IPS DF 4.7 (cell line): ENCODE results near the gene IFT122.
"Not testable (repeated sequence)": the region's sequence is repeated elsewhere in the genome, so short reads cannot be mapped to it uniquely, and the experiment has no call there.

Source experiments
- DNase-seq: peaks from one replicate; pipeline ENCODE4 v3.0.0-alpha.2; 2013; ENCODE audit warnings: low spot score; ENCODE audit errors: extremely low read depth

The IFT122 gene

DNA sequence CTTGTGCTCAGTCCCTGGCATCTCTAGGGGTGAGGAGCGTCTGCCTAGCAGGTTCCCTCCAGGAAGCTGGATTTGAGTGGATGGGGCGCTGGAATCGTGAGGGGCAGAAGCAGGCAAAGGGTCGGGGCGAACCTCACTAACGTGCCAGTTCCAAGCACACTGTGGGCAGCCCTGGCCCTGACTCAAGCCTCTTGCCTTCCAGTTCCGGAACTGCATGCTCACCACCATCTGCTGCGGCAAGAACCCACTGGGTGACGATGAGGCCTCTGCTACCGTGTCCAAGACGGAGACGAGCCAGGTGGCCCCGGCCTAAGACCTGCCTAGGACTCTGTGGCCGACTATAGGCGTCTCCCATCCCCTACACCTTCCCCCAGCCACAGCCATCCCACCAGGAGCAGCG lies 93.4 kb downstream of the IFT122 start:
- DNase-seq: no peak

DNA sequence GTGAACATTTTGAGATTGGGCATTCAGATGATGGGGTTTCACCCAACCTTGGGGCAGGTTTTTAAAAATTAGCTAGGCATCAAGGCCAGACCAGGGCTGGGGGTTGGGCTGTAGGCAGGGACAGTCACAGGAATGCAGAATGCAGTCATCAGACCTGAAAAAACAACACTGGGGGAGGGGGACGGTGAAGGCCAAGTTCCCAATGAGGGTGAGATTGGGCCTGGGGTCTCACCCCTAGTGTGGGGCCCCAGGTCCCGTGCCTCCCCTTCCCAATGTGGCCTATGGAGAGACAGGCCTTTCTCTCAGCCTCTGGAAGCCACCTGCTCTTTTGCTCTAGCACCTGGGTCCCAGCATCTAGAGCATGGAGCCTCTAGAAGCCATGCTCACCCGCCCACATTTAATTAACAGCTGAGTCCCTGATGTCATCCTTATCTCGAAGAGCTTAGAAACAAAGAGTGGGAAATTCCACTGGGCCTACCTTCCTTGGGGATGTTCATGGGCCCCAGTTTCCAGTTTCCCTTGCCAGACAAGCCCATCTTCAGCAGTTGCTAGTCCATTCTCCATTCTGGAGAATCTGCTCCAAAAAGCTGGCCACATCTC lies 94.5 kb downstream of the IFT122 start:
- DNase-seq: no peak

DNA sequence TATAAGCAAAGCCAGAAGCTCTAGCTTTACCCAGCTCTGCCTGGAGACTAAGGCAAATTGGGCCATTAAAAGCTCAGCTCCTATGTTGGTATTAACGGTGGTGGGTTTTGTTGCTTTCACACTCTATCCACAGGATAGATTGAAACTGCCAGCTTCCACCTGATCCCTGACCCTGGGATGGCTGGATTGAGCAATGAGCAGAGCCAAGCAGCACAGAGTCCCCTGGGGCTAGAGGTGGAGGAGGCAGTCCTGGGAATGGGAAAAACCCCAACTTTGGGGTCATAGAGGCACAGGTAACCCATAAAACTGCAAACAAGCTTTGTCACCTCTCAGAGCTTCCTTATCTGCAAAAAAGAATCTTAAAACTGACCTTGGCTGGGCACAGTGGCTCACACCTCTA lies 95.1 kb downstream of the IFT122 start:
- no peak for DNase-seq

DNA sequence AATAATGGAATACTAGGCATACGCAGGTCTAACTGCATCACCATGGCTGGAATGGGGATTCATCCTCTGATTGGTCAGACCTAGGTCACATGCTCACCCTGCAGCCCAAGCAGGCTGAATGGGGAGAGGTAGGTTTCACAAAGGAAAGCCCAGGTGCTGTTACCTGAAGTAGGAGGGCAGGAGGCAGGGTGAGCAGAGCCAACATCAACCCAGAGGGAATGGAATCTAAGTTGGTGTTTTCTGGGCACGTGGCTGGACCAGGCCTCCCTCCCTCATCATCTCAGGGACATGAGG lies 96.3 kb downstream of the IFT122 start:
- DNase-seq: no peak

DNA sequence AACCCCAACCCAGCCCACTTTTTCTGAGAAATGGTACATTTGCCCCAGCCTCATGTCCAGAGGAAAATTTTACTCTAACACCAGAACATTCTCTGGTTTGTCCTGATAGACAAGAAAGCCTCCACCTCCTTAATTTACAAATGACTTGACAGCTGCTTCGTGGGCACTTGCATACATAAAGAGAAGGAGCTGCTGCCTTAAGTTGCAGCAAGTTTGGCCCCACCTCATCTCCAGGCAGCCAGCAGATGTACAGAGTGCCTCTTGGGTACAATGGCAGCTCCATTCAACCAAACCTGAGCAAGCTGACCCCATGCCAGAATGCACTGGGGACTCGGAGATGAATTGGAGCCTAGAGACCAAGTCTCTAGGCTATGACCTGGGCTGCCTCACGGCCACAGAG lies 96.8 kb downstream of the IFT122 start:
- DNase-seq: no peak

DNA sequence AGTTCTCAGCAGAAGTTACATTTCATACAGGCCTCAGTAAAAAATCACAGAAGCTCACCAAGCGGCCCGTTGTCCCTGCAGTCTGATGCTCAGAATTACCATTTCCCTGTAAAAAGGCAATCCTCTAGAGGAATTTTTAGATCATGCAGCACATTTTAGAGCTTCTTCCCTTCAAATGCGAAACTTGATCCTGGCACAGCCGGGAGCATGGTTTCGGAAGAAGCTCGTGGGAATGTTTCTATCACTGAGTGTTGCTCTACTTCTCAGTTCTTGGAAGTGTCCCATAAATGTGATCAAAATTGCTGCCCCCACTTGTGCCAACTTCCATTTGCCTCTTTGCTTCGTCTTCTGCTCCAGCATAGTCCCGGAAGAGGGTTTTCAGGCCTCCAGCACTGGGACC lies 99.2 kb downstream of the IFT122 start:
- DNase-seq: no peak

DNA sequence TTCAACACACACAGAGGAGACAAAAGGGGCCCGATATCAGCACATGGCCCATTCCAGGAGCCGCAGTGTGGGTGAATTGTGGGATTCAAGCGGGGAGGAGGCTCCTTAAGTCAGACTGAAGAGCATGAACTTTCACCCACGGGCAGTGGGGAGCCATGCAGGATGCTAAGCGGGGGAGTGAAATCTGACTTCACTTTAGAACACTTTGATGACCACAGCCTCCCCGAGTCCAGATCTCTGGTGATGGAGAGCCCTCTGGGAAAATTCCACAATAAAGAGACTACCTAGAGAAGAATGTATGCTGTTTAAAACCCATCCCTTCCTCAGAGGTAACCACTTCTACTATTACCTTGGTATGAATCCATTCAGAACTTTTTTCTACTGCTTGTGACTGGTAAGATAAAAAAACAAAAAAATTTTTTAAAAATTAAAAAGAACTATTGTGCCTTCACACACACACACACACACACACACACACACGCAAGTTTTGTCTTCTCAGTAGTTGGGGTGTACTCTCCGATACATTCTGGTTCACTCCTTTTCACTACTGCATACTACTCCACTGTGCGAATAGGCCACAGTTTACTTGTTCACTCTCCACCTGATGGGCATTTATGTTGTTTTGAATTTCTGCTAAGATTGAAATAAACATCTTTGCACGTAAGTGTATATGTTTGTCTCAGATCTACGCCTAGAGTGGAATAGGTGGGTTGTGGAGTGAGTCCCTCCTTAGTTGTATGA lies 100.9 kb downstream of the IFT122 start:
- no peak for DNase-seq

DNA sequence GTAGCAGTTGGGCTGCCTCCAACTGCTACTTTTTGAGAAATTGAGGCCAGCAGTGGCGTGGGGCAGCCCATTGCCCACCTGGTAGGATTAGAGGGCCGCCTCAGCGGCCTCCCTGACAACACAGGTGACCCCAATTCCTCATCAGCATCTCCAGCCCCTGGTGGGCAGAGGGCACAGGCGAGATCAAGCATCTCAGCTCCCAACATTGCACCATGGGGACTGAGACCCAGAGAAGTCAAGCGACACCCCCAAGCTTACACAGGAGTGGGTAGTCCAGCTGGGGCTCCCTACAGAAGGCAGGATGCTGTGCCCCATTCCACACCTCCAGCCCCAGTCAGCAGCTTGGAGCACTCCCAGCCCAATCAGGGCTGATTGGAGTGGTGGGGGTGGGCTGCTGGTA lies 102.7 kb downstream of the IFT122 start:
- no peak for DNase-seq

DNA sequence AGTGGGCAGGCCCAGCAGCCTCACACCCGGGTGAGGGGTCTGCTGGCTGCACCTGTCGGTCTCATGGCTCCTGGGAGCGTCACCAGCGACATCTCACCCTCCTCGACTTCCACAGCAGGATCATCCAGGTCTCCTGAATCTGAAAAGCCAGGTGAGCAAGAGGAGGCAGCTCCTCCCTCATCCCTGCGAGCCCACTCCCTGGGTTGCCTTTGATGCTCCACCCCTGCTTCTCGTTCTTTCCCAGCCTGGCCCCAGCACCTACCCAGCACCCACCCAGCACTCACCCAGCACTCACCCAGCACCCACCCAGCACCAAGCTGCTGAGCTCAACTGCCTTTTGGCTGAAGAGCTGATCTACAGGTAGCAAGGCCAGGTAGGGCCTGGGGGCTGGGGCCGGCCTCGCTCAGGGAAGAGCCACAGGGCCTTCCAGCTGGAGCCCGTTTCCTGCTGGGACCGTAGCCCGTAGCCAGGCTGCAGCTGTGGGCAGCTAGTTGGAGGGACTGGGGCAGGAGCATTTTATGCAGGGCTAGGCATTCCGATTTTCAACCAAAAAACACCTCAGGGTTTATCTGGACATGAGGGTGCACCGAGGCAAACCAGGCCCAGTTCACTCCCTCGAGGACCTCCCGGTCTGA lies 103.2 kb downstream of the IFT122 start, which contains the start of gene H1-8:
Gene H1-8 (plus strand): TSS at position 20 of the 635 bp plus-strand sequence. CDS start 44 bp downstream, at position 64.
- DNase-seq: no peak

DNA sequence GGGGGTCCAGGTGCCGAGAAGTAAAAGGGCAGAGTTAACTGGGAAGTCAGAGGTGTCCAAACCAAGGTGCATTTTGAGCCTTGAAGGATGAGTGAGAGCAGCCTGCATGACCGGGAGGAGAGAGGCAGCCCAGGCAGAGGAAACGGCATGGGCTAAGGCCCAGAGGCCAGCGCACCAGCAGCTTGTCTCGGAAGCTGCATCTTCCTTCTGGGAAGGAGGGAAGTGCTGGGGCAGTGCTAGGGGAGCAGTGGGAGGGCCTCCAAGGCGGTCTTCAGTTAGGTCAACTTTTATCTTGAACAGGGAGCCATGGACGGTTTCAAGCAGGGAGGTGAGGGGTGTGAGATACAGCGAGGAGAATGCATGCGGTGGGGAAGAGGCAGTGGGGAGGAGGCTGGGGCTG lies 104.0 kb downstream of the IFT122 start:
- DNase-seq: no peak

DNA sequence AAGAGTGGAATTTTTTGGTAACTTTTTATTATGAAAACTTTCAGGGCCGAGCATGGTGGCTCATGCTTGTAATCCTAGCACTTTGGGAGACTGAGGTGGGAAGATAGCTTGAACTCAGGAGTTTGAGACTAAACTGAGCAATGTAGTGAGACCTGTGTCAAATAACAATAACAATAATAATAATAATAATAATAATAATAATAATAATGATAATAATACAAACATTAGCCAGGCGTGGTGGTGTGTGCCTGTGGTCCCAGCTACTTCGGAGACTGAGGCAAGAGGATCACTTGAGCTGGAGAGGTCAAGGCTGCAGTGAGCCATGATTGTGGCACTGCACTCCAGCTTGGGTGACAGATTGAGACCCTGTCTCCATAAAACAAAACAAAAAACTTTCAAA lies 105.9 kb downstream of the IFT122 start:
- DNase-seq: not testable (repeated sequence)

DNA sequence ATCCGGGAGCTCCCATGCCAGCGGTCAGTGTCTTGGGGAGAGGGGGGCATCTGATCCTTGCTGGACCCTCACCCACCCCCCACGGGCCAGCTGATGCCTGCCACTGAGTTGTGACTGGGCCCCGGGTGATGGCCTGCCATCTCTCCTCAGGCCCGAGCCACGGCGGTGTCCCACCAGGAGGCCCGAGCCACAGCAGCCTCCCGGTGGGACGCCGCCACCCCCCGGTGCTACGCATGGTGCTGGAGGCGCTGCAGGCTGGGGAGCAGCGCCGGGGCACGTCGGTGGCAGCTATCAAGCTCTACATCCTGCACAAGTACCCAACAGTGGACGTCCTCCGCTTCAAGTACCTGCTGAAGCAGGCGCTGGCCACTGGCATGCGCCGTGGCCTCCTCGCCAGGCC lies 107.2 kb downstream of the IFT122 start:
- no peak for DNase-seq

DNA sequence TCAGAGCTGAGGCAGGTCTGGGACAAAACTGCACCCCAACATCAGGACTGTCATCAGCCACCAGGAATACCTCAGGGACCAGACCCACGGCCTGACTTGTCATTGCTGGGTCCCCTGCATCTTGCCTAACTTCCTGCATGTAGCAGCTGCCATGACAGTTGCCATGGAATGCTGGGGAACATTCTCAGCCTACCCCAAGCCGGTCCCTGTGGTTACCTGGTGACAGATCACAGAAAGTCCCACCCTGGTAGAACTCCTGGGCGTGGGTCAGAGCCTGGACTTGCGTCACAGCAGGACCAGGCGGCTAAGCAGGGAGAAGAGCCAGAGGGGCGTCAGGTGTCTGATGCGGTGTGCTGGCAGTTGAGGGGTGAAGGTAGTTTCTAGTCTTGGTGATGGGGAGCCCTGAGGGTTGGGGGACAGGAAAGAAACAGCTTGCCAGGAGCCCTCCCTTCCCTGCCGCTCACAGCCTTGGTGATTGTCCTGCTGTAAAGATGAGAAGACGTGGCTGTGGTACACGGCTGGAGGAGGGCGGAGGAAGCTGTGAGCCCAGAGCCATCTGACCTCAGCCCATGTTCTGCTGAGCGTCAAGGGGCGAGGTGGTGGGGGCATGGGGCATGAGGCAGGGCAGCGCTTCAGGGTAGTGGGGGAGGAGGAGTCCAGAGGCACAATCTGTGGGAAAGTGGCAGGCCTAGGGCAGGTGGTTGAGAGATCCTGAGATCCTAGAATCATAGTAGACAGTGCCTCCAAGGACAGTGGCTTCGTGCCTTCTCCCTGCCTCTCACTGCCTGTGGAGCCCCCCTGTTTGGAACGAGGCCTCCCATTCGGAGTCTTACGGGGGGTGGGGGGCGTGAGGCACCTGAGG lies 108.3 kb downstream of the IFT122 start:
- DNase-seq: no peak

DNA sequence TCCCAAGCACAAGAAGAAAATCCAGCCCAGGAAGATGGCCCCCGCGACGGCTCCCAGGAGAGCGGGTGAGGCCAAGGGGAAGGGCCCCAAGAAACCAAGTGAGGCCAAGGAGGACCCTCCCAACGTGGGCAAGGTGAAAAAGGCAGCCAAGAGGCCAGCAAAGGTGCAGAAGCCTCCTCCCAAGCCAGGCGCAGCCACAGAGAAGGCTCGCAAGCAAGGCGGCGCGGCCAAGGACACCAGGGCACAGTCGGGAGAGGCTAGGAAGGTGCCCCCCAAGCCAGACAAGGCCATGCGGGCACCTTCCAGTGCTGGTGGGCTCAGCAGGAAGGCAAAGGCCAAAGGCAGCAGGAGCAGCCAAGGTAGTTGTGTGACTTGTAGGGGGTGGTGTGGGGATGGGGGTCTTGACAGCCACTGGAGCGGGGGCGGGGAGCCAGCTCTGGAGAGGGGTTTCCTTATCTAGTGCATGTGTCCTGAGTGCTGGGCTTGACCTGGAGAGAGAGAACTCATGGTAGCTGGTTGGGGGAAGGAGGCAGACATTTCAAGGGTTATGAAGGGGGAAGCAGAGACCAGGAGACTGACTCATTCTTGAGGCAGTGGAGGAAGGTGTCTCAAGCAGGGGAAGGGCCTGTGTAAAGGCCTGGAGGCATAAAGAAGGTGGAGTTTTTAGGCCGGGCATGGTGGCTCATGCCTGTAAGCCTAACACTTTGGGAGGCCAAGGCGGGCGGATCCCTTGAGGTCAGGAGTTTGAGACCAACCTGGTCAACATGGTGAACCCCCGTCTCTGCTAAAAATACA lies 109.2 kb downstream of the IFT122 start:
- DNase-seq: no peak

DNA sequence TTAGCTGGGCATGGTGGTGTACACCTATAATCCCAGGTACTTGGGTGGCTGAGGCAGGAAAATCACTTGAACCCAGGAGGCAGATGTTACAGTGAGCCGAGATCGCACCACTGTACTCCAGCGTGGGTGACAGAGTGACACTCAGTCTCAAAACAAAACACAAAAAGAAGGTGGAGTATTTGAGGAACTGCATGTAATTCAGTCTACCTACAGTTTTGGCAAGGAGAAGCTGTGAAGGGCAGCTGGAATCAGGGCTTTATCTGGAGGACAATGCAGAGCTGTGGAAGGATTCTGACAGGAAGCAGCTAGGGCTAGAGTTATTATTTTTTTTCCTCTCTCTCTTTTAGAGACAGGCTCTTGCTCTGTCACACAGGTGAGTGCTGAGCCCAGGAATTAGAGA lies 109.8 kb downstream of the IFT122 start:
- DNase-seq: no peak

DNA sequence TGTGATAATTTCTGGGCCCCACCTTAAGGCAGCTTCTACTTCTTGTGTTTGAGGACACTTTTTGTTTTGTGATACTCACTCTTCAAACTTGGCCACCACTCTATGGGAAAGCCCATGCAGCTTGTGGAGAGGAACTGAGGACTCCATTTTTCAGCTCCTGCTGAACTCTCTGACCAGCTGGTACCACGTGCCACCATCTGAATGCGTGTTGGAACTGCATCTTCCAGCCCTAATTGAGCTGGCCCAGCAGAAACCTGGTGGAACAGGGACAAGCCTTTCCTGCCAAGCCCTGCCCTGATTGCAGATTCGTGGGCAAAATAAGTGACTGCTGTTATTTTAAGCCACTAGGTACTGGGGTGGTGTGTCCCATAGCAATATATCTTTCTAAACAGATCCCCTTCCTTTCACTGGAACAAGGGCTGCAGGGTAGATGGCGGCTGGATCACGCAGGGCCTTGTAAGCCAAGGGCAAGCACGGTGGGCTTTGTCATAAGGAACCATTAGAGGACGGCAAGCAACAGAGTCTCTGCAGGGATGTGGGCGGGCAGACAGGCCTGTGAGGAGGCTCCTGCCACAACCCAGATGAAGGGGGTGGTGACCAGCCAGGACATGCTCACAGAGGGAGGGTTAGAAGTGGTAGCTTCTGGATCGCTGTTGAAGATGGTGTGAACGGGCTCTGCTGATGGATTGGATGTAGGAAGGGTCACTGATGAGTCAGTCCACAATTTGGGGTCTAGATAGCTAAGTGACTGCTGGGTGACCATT lies 112.4 kb downstream of the IFT122 start:
- DNase-seq: no peak

DNA sequence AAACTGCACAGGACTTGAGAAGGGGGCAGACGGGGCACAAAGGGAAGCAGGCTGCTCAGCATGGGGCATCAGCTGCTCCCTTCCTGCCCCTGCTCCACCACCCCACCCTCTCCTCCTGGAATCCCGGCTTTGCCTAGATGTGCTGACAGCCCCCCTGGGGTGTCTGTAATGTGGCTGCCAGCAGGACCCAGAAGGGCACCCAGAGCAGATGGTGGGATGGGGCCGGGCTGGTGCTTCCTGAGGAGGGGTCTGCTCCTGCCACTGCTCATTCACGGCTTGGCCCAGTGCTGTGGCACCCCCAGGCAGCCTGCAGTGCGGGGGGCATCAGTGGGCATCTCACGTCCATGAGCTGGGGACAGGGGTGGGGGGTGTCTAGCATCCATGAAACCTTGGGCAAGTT lies 113.1 kb downstream of the IFT122 start:
- no peak for DNase-seq

DNA sequence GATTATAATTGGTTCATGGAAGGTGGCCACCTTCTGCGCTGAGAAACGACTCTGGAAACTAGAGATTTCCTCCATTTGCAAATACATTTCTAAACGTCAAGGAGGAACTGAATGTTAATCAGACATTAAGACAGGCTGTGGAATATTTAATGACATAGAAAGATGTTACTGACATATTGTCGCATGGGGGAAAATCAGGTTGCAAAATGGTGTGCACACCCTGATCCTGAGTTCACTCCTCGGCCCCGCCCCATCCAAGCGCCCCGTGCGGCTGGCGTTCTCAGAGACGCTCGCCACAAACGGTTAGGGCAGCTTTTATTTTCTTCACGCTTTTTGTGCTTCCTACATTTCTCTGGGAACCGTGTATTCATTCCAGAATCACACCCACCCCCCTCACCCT lies 113.7 kb downstream of the IFT122 start:
- DNase-seq: no peak

DNA sequence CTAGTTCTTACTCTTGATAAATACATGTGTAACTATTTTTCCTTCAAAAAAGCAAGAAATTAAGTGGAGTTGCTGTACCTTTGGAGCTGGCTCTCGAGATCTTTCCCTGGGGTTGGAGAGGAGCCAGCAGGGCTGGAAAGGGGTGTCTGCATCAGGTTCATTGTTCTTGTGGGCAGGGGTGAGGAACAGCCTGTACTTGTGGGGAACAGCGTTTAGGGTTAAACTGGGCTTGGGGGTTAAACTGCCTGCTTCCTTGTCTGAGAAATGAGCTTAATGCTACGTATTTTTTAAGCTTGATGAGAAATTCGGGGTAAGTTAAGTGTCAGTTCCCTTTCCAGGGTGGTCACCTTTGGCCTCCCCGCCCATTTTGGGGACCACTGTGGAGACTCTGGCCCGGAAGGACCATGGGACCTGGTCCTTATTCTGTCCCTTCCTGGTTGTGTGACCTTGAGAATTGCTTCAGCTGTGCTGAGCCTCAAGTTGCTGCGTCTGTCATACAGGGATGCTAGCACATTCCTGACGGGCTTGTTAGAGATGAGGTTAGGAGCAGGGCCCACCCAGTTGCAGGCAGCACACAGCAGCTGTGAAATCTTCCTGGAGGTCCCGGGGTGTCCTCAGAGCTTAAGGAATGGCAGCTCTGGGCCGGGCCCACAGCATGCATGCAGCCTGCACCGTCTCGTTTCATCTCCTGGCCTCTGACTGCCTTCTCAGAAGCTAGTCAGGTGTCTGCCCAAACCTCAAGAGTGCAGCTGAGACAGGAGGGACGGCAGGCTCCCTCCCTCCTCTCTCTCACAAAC lies 114.5 kb downstream of the IFT122 start:
- DNase-seq: no peak

DNA sequence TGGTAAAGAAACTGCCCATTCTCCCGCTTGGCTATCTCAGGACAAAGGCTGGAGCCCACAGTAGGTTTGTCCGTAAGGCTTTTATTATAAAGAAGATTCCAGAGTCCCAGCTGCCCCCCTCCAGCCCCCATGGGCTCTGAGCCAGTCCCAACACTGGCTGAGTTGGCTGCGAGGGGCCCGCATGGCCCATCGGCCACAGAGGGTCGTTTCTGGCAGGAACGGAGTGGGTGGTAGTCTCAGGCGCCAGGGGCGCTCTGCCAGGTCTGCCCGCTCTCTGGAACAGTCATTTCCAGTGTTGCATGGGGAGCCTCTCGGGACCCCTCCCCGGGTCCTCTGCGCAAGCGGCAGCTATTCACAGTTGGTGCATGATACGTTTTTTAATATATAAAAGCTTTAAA lies 115.1 kb downstream of the IFT122 start:
- DNase-seq: no peak
